Thoracic aorta (tissue), 2 donors: ENCODE data around the gene STK33. TPM values are rescaled to one million over a fixed set of nuclear protein-coding genes. Genes with fewer than 3 reads are reported as not detected.

ENCODE experiments used
- ATAC-seq: fragments of 150-250 bp; one replicate; pipeline ENCODE4 v1.8.0; 2017; ENCODE audit warnings: low read depth; ENCODE audit not compliant: insufficient number of reproducible peaks, low FRiP score
- DNase-seq: peaks from one replicate; pipeline ENCODE4 v3.0.0-alpha.2; 2020; ENCODE audit warnings: low spot score
- H3K27ac ChIP-seq, 2 donors: fragments of 200-600 bp; sonication (generic); 1 replicate in 1 of 2; 2 replicates in 1 of 2; pipeline ENCODE4 v1.5.1; 2016; ENCODE audit warnings: mild to moderate bottlenecking in 2 of 2, moderate library complexity in 2 of 2
- H3K27me3 ChIP-seq: fragments of 200-600 bp; sonication (generic); replicated peaks from 2 replicates; pipeline ENCODE4 v1.6.0; 2016; ENCODE audit warnings: mild to moderate bottlenecking; ENCODE audit not compliant: insufficient read depth
- H3K36me3 ChIP-seq: fragments of 200-600 bp; sonication (generic); one replicate; pipeline ENCODE4 v1.5.1; 2016
- H3K4me1 ChIP-seq, 2 donors: fragments of 200-600 bp; sonication (generic); 1 replicate in 1 of 2; 2 replicates in 1 of 2; pipeline versions ENCODE4 v1.5.1 to v1.6.0; 2016; ENCODE audit warnings: low read depth in 2 of 2, mild to moderate bottlenecking in 1 of 2; ENCODE audit not compliant: control insufficient read depth in 1 of 2
- H3K4me3 ChIP-seq: fragments of 200-600 bp; sonication (generic); 2 replicates; pipeline ENCODE4 v1.5.1; 2016; ENCODE audit warnings: mild to moderate bottlenecking
- H3K9me3 ChIP-seq: fragments of 200-600 bp; sonication (generic); 2 replicates; pipeline ENCODE4 v1.5.1; 2016
- CTCF ChIP-seq: fragments of 200-600 bp; sonication (generic); IDR thresholded peaks from one replicate; pipeline ENCODE4 v1.5.1; 2019; ENCODE audit warnings: antibody characterized with exemption
- total RNA-seq, 2 donors: library from RNA; depleted of rRNA; stranded (reverse); fragments of >200 nt; gene quantifications; one replicate each; pipeline versions ENCODE4 v1.1.0 to v1.2.3, GENCODE V29; 2016

The STK33 gene
- total RNA-seq, 2 donors from 2014 or later: 1.3 TPM; not detected in 1

- no peak for TF ChIP-seq CTCF
- Histone ChIP-seq H3K4me1 (peaks cover 0 to 7% of the 10 kb centered on the region in 2 donors), H3K27ac (no peak overlapping the region), H3K9me3 (no peaks in the 10 kb centered on the region), H3K4me3 (no peak overlapping the region), H3K36me3 (no peaks in the 10 kb centered on the region), H3K27me3 (no peaks in the 10 kb centered on the region)
- no peak for DNase-seq
- no peak for ATAC-seq
Measured at GRCh38 chr11:8386134-8386864, 207.7 kb downstream of the STK33 start.

- Histone ChIP-seq H3K9me3 (no peaks in the 10 kb centered on the region), H3K27me3 (no peaks in the 10 kb centered on the region), H3K27ac (no peak overlapping the region), H3K4me3 (no peak overlapping the region), H3K36me3 (no peaks in the 10 kb centered on the region), H3K4me1 (peaks cover 0 to 4% of the 10 kb centered on the region in 2 donors)
- DNase-seq: no peak
- ATAC-seq: no peak
- TF ChIP-seq CTCF: no peak
Measured at GRCh38 chr11:8384199-8384821, 209.7 kb downstream of the STK33 start.

GRCh38 chr11:8383627-8384026 is 210.4 kb downstream of the STK33 start:
- Histone ChIP-seq H3K36me3 (no peaks in the 10 kb centered on the region), H3K4me3 (no peak overlapping the region), H3K27me3 (no peaks in the 10 kb centered on the region), H3K4me1 (no peaks in the 10 kb centered on the region), H3K27ac (no peak overlapping the region), H3K9me3 (no peaks in the 10 kb centered on the region)
- DNase-seq (no peak), ATAC-seq (no peak)
- no peak for TF ChIP-seq CTCF

GRCh38 chr11:8383227-8383626 is 210.8 kb downstream of the STK33 start:
- DNase-seq (no peak), ATAC-seq (no peak)
- Histone ChIP-seq H3K4me1 (no peaks in the 10 kb centered on the region), H3K27ac (no peak overlapping the region), H3K27me3 (no peaks in the 10 kb centered on the region), H3K9me3 (no peaks in the 10 kb centered on the region), H3K36me3 (no peaks in the 10 kb centered on the region), H3K4me3 (no peak overlapping the region)
- TF ChIP-seq CTCF: no peak

GRCh38 chr11:8382436-8383053 is 211.5 kb downstream of the STK33 start:
- no peak overlapping the region for H3K27ac ChIP-seq
- no peaks in the 10 kb centered on the region for H3K27me3 ChIP-seq
- DNase-seq (no peak), ATAC-seq (no peak)
- H3K4me1 ChIP-seq: no peaks in the 10 kb centered on the region
- H3K4me3 ChIP-seq: no peak overlapping the region
- no peaks in the 10 kb centered on the region for H3K36me3 ChIP-seq
- TF ChIP-seq CTCF: no peak
- H3K9me3 ChIP-seq: no peaks in the 10 kb centered on the region
